HEK293 (cell line): ENCODE results near the gene SLC2A9.

ENCODE experiments used
- SP7 ChIP-seq: fragments of 450-650 bp; formaldehyde crosslinking; IDR thresholded peaks from 2 replicates; pipeline ENCODE4 v1.5.1; 2016; ENCODE audit warnings: missing biosample characterization, missing genetic modification characterization
- ZBTB7A ChIP-seq: fragments of 450-650 bp; formaldehyde crosslinking; IDR thresholded peaks from 2 replicates; pipeline ENCODE4 v1.5.1; 2016; ENCODE audit warnings: low read depth, missing biosample characterization, missing genetic modification characterization
- ZNF561 ChIP-seq: fragments of 450-650 bp; IDR thresholded peaks from 2 replicates; pipeline ENCODE4 v1.5.1; 2018; ENCODE audit warnings: missing biosample characterization, missing genetic modification characterization, borderline replicate concordance
- TF ChIP-seq, protein P1 (sequence below): fragments of 450-650 bp; formaldehyde crosslinking; IDR thresholded peaks from 2 replicates; pipeline ENCODE4 v1.5.1; 2016; ENCODE audit warnings: missing biosample characterization, missing genetic modification characterization
- TF ChIP-seq, protein P2 (sequence below): fragments of 450-650 bp; formaldehyde crosslinking; IDR thresholded peaks from 2 replicates; pipeline ENCODE4 v1.5.1; 2016; ENCODE audit warnings: missing biosample characterization, missing genetic modification characterization
- TF ChIP-seq, protein P3 (sequence below): fragments of 450-650 bp; formaldehyde crosslinking; IDR thresholded peaks from 2 replicates; pipeline ENCODE4 v1.5.1; 2016; ENCODE audit warnings: missing biosample characterization, missing genetic modification characterization

DNA sequence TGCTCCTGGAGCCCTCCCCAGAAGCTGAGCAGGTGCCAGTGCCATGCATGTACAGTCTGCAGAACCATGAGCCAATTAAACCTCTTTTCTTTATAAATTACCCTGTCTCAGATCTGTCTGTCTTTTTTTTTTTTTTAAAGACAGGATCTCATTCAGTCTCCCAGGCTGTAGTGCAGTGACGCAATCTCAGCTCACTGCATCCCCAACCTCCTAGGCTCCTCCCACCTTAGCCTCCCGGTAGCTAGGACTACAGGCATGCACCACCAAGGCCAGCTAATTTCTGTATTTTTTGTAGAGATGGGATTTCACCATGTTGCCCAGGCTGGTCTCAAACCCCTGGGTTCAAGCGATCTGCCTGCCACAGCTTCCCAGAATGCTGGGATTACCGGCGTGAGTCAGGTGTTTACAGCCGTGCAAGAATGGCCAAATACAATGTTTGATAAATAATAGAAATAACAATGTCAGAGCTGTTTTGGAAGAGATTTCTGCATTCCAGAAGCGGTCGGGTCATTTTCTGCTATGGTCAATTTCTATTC is 68.8 kb downstream of the SLC2A9 start:
- TF ChIP-seq, protein P1, sequence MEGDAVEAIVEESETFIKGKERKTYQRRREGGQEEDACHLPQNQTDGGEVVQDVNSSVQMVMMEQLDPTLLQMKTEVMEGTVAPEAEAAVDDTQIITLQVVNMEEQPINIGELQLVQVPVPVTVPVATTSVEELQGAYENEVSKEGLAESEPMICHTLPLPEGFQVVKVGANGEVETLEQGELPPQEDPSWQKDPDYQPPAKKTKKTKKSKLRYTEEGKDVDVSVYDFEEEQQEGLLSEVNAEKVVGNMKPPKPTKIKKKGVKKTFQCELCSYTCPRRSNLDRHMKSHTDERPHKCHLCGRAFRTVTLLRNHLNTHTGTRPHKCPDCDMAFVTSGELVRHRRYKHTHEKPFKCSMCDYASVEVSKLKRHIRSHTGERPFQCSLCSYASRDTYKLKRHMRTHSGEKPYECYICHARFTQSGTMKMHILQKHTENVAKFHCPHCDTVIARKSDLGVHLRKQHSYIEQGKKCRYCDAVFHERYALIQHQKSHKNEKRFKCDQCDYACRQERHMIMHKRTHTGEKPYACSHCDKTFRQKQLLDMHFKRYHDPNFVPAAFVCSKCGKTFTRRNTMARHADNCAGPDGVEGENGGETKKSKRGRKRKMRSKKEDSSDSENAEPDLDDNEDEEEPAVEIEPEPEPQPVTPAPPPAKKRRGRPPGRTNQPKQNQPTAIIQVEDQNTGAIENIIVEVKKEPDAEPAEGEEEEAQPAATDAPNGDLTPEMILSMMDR, result no peak
- TF ChIP-seq ZNF561 (tag by site-specific recombination) (no peak), SP7 (no peak), ZBTB7A (tag by site-specific recombination) (no peak)
- TF ChIP-seq, protein P2, sequence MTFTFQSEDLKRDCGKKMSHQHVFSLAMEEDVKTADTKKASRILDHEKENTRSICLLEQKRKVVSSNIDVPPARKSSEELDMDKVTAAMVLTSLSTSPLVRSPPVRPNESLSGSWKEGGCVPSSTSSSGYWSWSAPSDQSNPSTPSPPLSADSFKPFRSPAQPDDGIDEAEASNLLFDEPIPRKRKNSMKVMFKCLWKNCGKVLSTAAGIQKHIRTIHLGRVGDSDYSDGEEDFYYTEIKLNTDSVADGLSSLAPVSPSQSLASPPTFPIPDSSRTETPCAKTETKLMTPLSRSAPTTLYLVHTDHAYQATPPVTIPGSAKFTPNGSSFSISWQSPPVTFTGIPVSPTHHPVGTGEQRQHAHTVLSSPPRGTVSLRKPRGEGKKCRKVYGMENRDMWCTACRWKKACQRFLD (tag by site-specific recombination), result no peak
- TF ChIP-seq, protein P3, sequence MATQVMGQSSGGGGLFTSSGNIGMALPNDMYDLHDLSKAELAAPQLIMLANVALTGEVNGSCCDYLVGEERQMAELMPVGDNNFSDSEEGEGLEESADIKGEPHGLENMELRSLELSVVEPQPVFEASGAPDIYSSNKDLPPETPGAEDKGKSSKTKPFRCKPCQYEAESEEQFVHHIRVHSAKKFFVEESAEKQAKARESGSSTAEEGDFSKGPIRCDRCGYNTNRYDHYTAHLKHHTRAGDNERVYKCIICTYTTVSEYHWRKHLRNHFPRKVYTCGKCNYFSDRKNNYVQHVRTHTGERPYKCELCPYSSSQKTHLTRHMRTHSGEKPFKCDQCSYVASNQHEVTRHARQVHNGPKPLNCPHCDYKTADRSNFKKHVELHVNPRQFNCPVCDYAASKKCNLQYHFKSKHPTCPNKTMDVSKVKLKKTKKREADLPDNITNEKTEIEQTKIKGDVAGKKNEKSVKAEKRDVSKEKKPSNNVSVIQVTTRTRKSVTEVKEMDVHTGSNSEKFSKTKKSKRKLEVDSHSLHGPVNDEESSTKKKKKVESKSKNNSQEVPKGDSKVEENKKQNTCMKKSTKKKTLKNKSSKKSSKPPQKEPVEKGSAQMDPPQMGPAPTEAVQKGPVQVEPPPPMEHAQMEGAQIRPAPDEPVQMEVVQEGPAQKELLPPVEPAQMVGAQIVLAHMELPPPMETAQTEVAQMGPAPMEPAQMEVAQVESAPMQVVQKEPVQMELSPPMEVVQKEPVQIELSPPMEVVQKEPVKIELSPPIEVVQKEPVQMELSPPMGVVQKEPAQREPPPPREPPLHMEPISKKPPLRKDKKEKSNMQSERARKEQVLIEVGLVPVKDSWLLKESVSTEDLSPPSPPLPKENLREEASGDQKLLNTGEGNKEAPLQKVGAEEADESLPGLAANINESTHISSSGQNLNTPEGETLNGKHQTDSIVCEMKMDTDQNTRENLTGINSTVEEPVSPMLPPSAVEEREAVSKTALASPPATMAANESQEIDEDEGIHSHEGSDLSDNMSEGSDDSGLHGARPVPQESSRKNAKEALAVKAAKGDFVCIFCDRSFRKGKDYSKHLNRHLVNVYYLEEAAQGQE (tag by site-specific recombination), result no peak
